Endothelial cell of umbilical vein (primary cell): ENCODE results near the gene MORN3. TPM values are rescaled to one million over a fixed set of nuclear protein-coding genes. Genes with fewer than 3 reads are reported as not detected.

Experiments
- BruUV-seq: library from RNA; stranded (reverse); fragments of 400-500 nt; replicated peaks from 2 replicates; lab custom pipeline; 2021; lab: Mats Ljungman, UMichigan
- CTCF ChIA-PET: fragments of 300-600, 350-600 bp; sonication (Branson Sonifier 250); formaldehyde crosslinking; loops from one replicate; lab custom pipeline; 2021; ENCODE audit warnings: antibody characterized with exemption, inconsistent platforms; lab: Charles Lee
- POLR2A ChIA-PET: fragments of 300-600, 350-600 bp; sonication (Branson Sonifier 250); formaldehyde crosslinking; loops from one replicate; lab custom pipeline; 2021; ENCODE audit warnings: antibody characterized with exemption, inconsistent platforms; lab: Charles Lee
- DNase-seq: peaks from one replicate; pipeline ENCODE4 v3.0.0-alpha.2; 2011; ENCODE audit warnings: low read depth, low spot score
- FAIRE-seq: peaks from 2 replicates; lab custom pipeline; 2011; peaks lifted over from hg19 to GRCh38; lab: Jason Lieb, UNC
- H2AFZ ChIP-seq: 2 replicates; pipeline ENCODE4 v1.6.0; 2012; ENCODE audit warnings: low read depth, low read length, control low read depth, inconsistent platforms
- H3K27ac ChIP-seq: 2 replicates; pipeline ENCODE4 v1.5.1; 2011; ENCODE audit warnings: low read depth, mild to moderate bottlenecking, control low read depth, low read length, moderate library complexity; ENCODE audit not compliant: insufficient read depth
- H3K27me3 ChIP-seq, 2 experiments: 2 replicates each; pipeline versions ENCODE4 v1.6.0 to v1.6.1; 2011; ENCODE audit warnings: low read length in 2 of 2, mixed read lengths in 1 of 2; ENCODE audit not compliant: control insufficient read depth in 2 of 2, insufficient read depth in 2 of 2
- H3K36me3 ChIP-seq, 2 experiments: 2 replicates in 1 of 2; 3 replicates in 1 of 2; pipeline ENCODE4 v1.5.1; 2011; ENCODE audit warnings: low read length in 2 of 2, mild to moderate bottlenecking in 1 of 2, moderate library complexity in 1 of 2; ENCODE audit not compliant: control insufficient read depth in 2 of 2, insufficient read depth in 2 of 2; ENCODE audit errors: extremely low read depth in 1 of 2
- H3K4me1 ChIP-seq: 3 replicates; pipeline ENCODE4 v1.5.1; 2011; ENCODE audit warnings: mild to moderate bottlenecking, low read length; ENCODE audit not compliant: control insufficient read depth, insufficient read depth; ENCODE audit errors: extremely low read depth
- H3K4me2 ChIP-seq: 2 replicates; pipeline ENCODE4 v1.6.1; 2011; ENCODE audit warnings: low read length, control low read depth, mixed read lengths; ENCODE audit not compliant: insufficient read depth
- H3K4me3 ChIP-seq, 3 experiments: fragments of 200-600 bp in 1 of 3; sonication (generic), shearing (Covaris generic) in 1 of 3; replicated peaks in 1 of 3; 2 replicates each; pipeline ENCODE4 v1.5.1; 2011 to 2016; ENCODE audit warnings: control low read depth in 3 of 3, low read length in 3 of 3, mild to moderate bottlenecking in 2 of 3, inconsistent platforms in 1 of 3, low read depth in 1 of 3, moderate library complexity in 1 of 3; ENCODE audit not compliant: insufficient read depth in 1 of 3
- H3K79me2 ChIP-seq: 2 replicates; pipeline ENCODE4 v1.6.0; 2012; ENCODE audit warnings: low read length, inconsistent platforms; ENCODE audit not compliant: control insufficient read depth, insufficient read depth
- H3K9ac ChIP-seq: replicated peaks from 2 replicates; pipeline ENCODE3; 2011; ENCODE audit warnings: low read length, control low read depth; ENCODE audit not compliant: insufficient read depth; ENCODE audit errors: extremely low read depth
- H3K9me1 ChIP-seq: replicated peaks from 3 replicates; pipeline ENCODE4 v1.6.0; 2011; ENCODE audit warnings: mild to moderate bottlenecking, low read length; ENCODE audit not compliant: control insufficient read depth, insufficient read depth; ENCODE audit errors: extremely low read depth
- H3K9me3 ChIP-seq: replicated peaks from 2 replicates; pipeline ENCODE4 v1.5.1; 2012; ENCODE audit warnings: low read length, inconsistent platforms; ENCODE audit not compliant: control insufficient read depth, insufficient read depth
- H4K20me1 ChIP-seq: replicated peaks from 2 replicates; pipeline ENCODE3; 2011; ENCODE audit warnings: mild to moderate bottlenecking, low read length; ENCODE audit not compliant: control insufficient read depth, insufficient read depth; ENCODE audit errors: extremely low read depth
- EZH2 ChIP-seq: IDR thresholded peaks from 2 replicates; pipeline ENCODE4 v1.6.1; 2012; ENCODE audit warnings: borderline replicate concordance, low read depth, mild to moderate bottlenecking, moderate library complexity, low read length, inconsistent platforms; ENCODE audit not compliant: severe bottlenecking
- FOS ChIP-seq: IDR thresholded peaks from 2 replicates; pipeline ENCODE4 v1.6.1; 2011; ENCODE audit warnings: mild to moderate bottlenecking, low read length, moderate library complexity, borderline replicate concordance; ENCODE audit not compliant: insufficient read depth
- GATA2 ChIP-seq: IDR thresholded peaks from 2 replicates; pipeline ENCODE4 v1.7.0; 2011; ENCODE audit warnings: low read depth, mild to moderate bottlenecking, moderate library complexity, mixed read lengths, low read length; ENCODE audit not compliant: insufficient read length, insufficient read depth
- JUN ChIP-seq: IDR thresholded peaks from 2 replicates; pipeline ENCODE4 v1.6.1; 2011; ENCODE audit warnings: borderline replicate concordance, low read depth; ENCODE audit not compliant: insufficient read length, insufficient read depth
- dilution Hi-C: fragments of 300-500 bp; cut with MboI; formaldehyde crosslinking; loops from one replicate; pipeline ENCODE4 v1.15.0; 2019; ENCODE audit warnings: low sequenced_read_pairs; ENCODE audit not compliant: extremely low pct_ligation_motif_present
- intact Hi-C: fragments of 100-400 bp; cut with micrococcal nuclease; formaldehyde crosslinking; loops from one replicate; pipeline ENCODE4 v1.10.0; 2022
- polyA plus RNA-seq, 4 experiments: library from polyadenylated mRNA; depleted of rRNA in 3 of 4; stranded (reverse) in 3 of 4; unstranded in 1 of 4; fragments of >200 nt; gene quantifications; 2 replicates each; pipeline versions ENCODE4 v1.2.1 to v1.2.3, GENCODE V29; 2011 to 2012; ENCODE audit warnings: missing spikeins in 1 of 4
- small RNA-seq: library from RNA; depleted of rRNA; stranded (forward); fragments of <200 nt; gene quantifications from one replicate; pipeline ENCODE3, GENCODE V24; 2012; ENCODE audit warnings: low replicate concordance, low read depth; ENCODE audit not compliant: insufficient read depth, insufficient read length
- total RNA-seq: library from RNA; stranded (reverse); gene quantifications from 2 replicates; pipeline ENCODE4 v1.2.3, GENCODE V29; 2021
- TF ChIP-seq, protein P1 (sequence below), 2 donors: IDR thresholded peaks; 1 replicate in 1 of 2; 2 replicates in 1 of 2; pipeline ENCODE4 v1.5.1; 2011; ENCODE audit warnings: low read length in 2 of 2, mild to moderate bottlenecking in 2 of 2, moderate library complexity in 2 of 2, control low read depth in 1 of 2, inconsistent platforms in 1 of 2, low read depth in 1 of 2; ENCODE audit not compliant: insufficient read depth in 1 of 2; ENCODE audit errors: extremely low read depth in 1 of 2

Gene MORN3
- total and polyA plus RNA-seq, 2 donors (not counting 3 experiments of a cell fraction or from before 2014, with no cell fraction given) = 0.66 to 0.73 TPM

DNA sequence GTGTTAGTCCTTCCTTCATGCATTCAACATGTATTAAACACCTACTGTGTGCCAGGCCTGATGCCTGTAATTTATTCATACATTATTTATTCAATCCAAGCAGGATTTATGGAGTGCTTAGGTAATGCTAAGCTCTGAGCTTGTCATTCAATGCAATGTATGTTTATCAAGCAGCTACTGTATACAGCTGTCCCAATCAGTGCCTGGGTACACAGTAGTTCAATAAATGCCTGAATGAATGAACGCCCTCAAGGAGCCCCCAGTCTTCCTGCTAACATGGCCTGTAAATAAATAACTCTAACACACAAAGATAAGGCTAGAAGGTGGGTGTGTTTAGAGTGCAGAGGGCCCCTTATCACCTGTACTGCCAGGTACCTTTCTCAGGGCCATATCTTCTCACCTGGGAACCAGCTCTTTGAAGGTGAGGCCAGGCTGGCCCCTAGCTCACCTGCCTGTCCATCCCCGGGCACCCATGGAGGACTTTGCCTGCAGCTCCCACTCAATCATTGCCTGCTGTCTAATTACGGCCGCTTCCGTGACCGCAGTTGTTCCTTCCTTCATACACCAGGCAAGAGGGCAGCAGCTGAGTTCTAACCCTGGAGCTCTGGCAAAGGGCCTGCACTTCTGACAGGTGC lies 68.6 kb downstream of the MORN3 start:
- H3K9ac ChIP-seq = no peak overlapping the region
- H3K27ac ChIP-seq = no peak overlapping the region
- H3K4me3 ChIP-seq = no peak overlapping the region
- H3K4me2 ChIP-seq = no peak overlapping the region
- H3K9me1 ChIP-seq = no peaks in the 10 kb centered on the region
- H3K79me2 ChIP-seq = no peaks in the 10 kb centered on the region
- no TSS peak for BruUV-seq
- H2AFZ ChIP-seq = no peak overlapping the region
- no peaks in the 10 kb centered on the region for H4K20me1 ChIP-seq
- no peaks in the 10 kb centered on the region for H3K27me3 ChIP-seq
- H3K9me3 ChIP-seq = no peaks in the 10 kb centered on the region
- no peak for TF ChIP-seq JUN
- TF ChIP-seq, protein P1, sequence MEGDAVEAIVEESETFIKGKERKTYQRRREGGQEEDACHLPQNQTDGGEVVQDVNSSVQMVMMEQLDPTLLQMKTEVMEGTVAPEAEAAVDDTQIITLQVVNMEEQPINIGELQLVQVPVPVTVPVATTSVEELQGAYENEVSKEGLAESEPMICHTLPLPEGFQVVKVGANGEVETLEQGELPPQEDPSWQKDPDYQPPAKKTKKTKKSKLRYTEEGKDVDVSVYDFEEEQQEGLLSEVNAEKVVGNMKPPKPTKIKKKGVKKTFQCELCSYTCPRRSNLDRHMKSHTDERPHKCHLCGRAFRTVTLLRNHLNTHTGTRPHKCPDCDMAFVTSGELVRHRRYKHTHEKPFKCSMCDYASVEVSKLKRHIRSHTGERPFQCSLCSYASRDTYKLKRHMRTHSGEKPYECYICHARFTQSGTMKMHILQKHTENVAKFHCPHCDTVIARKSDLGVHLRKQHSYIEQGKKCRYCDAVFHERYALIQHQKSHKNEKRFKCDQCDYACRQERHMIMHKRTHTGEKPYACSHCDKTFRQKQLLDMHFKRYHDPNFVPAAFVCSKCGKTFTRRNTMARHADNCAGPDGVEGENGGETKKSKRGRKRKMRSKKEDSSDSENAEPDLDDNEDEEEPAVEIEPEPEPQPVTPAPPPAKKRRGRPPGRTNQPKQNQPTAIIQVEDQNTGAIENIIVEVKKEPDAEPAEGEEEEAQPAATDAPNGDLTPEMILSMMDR (IDR thresholded peaks at IDR 0.05; ENCODE audit: extremely low read depth in 1 of 2, insufficient read depth in 1 of 2, low read depth in 1 of 2, low read length in 2 of 2) = no peak
- no peak for TF ChIP-seq GATA2
- TF ChIP-seq FOS = no peak
- TF ChIP-seq EZH2 = no peak
- FAIRE-seq = no peak
- H3K4me1 ChIP-seq = no peaks in the 10 kb centered on the region
- dilution Hi-C loops (no loop called here), intact Hi-C loops (no loop called here)
- no peak for DNase-seq
- ChIA-PET POLR2A (no interaction called here), CTCF (interaction anchor here (0.9 to 1.4 kb wide), 2 partner anchors 8 to 48 kb away, joined by 3 to 7 read pairs; no protein-coding TSS in a partner anchor)
- no peaks in the 10 kb centered on the region for H3K36me3 ChIP-seq

Small RNAs within 50 kb of the gene (small RNA-seq; reads per million reads assigned to genes)
- not detected for gene RNU6-1004P

Other genes with a start within 250 kb of the MORN3 start
- gene KDM2B, start 88.6 kb downstream of the MORN3 start, total RNA-seq = 34.3 and 37.3 TPM in 2 replicates
- gene KDM2B, start 88.6 kb downstream of the MORN3 start, polyA plus RNA-seq = 26.8 and 31.5 TPM in 2 replicates
- 29.0 and 30.5 TPM in 2 replicates for gene ORAI1, start 43.1 kb downstream of the MORN3 start, total RNA-seq
- 65.4 and 104 TPM in 2 replicates for gene ORAI1, start 43.1 kb downstream of the MORN3 start, polyA plus RNA-seq
- gene TMEM120B, start 43.1 kb upstream of the MORN3 start, total RNA-seq = 12.8 and 15.9 TPM in 2 replicates
- 10.4 and 13.5 TPM in 2 replicates for gene TMEM120B, start 43.1 kb upstream of the MORN3 start, polyA plus RNA-seq
- gene RHOF, start 124.0 kb upstream of the MORN3 start, total RNA-seq = 22.2 and 22.3 TPM in 2 replicates
- gene RHOF, start 124.0 kb upstream of the MORN3 start, polyA plus RNA-seq = 9.3 and 12.0 TPM in 2 replicates
- gene SETD1B, start 134.4 kb upstream of the MORN3 start, total RNA-seq = 27.0 and 28.1 TPM in 2 replicates
- 2.3 and 2.6 TPM in 2 replicates for gene SETD1B, start 134.4 kb upstream of the MORN3 start, polyA plus RNA-seq
- gene HPD, start 189.2 kb upstream of the MORN3 start, total RNA-seq = not detected in 2 replicates
- gene HPD, start 189.2 kb upstream of the MORN3 start, polyA plus RNA-seq = not detected in 2 replicates
- gene PSMD9, start 219.1 kb upstream of the MORN3 start, total RNA-seq = 64.6 and 69.2 TPM in 2 replicates
- 89.9 and 118 TPM in 2 replicates for gene PSMD9, start 219.1 kb upstream of the MORN3 start, polyA plus RNA-seq
- gene CFAP251, start 248.9 kb upstream of the MORN3 start, total RNA-seq = 4.0 and 6.0 TPM in 2 replicates
- gene CFAP251, start 248.9 kb upstream of the MORN3 start, polyA plus RNA-seq = 3.0 and 3.3 TPM in 2 replicates